ENCODE results near the gene VSTM2B. TPM values are rescaled to one million over a fixed set of nuclear protein-coding genes. Genes with fewer than 3 reads are reported as not detected.
"Not testable (repeated sequence)": the region's sequence is repeated elsewhere in the genome, so short reads cannot be mapped to it uniquely, and the experiment has no call there.

Gene VSTM2B
- total RNA-seq = not detected
- long read RNA-seq = 0 reads

DNA sequence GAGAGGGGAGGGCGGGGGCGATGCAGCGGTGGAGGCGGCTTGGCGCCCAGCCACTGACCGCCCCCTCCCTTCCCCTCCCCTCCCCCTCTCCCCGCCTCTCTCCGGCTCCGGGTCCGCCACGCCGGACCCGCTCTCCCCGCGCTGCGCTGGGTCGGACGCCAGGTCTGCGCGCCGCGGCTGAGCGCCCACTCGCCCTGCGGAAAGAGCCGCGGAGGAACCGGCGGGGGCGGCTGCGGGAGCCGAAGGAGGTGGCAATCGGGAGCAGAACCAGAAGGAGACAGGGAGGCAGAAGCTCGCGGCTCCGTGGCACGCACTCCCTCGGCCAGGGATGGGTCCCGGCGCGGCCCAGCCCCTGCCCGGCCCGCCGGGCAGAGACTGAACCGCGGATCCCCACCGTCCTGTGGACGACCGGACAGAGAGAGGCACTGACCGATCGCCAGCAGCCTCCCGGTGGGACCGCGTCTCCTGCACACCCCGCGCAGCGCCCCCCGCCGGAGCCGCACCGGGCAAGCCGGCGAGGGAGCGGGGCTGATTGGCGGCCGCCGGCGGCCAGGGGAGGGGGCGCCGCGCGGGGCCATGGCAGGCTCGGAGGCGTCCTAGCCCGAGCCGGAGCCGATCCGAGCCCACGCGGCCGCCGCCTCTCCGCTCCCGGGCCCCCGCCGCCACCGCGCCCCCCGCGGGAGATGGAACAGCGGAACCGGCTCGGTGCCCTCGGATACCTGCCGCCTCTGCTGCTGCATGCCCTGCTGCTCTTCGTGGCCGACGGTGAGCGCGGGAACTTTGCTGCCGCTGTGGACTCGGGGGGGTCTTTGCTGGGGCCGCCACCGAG is at the start of gene VSTM2B:
TSS of gene VSTM2B (plus strand) at position 94 of the 829 bp plus-strand sequence. CDS start at position 684, 590 bp downstream.
- intact Hi-C loops (cut with DNase I) = no loop called here
- ATAC-seq (ENCODE audit: poor library complexity) = no peak
- no peak for DNase-seq

DNA sequence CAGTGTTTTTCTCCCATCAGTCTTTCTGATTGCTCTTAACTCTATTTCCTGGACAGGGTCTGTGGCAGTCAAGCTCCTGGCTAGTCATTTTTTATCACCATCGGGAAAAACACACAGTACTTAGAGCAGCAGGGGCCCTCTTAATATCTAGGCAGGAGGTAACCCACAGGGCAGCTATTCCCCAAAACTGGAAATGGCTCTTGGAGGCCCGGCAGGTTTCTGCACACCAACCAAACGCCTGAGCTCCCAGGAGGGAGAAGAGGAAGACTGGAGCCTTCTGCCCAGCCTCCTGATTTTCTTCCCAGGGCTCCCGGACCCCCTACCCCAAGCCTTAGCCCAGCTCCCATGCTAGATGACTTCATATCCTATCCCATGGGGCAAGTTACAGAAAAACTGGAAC is 49.3 kb upstream of the VSTM2B start:
- no peak for ATAC-seq (ENCODE audit: poor library complexity)
- intact Hi-C loops (cut with DNase I) = no loop called here
- DNase-seq = no peak

DNA sequence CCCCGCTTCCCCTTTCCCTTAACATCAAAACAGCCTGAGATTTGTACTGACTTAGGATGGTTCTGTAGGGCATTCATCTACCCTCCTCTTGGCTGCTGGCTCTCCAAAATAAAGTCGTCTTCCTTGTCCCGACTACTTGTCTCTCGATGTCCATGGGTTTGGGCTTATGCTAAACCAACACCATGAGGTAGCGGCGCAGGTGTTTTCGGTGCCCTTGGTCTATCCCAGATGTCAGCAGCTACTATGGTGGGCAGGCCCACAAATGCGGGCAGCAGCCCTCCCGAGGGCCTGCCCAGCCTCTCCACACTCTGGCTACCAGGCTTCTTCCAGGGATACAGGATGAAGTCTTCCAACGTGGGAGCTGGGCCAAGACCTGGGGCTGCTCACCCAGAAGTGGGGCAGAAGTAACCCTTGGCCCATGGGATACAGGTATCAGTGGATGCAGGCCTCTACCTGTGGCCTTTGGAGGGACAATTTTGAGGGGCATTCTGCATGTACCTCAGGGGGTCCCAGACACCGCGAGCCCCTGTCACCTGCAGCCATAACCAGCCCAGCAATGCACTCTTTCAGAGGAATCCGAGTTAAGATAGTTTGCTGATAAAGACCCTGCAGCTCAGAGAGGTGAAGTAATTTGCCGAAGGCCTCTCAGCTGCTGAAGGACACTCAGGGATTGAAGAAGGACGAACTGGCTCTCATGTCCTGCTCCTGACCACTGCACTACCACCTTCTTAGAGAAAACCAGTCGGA is 47.8 kb upstream of the VSTM2B start:
- ATAC-seq (ENCODE audit: poor library complexity) (no peak), DNase-seq (no peak)
- intact Hi-C loops (cut with DNase I) = no loop called here

GRCh38 chr19:29478578-29479565 is 46.9 kb upstream of the VSTM2B start:
- DNase-seq = no peak
- intact Hi-C loops (cut with DNase I) = no loop called here
- ATAC-seq (ENCODE audit: poor library complexity) = no peak

DNA sequence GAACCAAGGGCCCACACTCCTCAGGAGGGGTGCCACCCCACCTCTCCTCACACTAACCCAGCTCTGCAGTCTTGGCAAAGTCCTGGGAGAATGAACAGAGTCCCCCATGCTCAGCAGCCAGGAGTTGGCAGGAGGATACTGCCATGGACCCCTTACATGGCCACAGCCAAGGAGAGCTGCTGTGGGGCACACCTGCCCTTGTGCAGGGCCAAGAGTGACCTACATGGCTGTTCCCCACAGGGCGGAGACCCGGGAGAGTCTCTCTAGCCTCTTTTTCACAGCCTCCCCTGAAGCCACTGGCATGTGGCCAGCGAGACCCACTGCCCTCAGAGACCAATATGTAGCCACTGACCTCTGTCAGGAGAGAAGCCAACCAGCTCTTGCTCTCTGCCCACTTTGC is 45.9 kb upstream of the VSTM2B start:
- ATAC-seq (ENCODE audit: poor library complexity) = no peak
- intact Hi-C loops (cut with DNase I) = no loop called here
- DNase-seq = no peak

DNA sequence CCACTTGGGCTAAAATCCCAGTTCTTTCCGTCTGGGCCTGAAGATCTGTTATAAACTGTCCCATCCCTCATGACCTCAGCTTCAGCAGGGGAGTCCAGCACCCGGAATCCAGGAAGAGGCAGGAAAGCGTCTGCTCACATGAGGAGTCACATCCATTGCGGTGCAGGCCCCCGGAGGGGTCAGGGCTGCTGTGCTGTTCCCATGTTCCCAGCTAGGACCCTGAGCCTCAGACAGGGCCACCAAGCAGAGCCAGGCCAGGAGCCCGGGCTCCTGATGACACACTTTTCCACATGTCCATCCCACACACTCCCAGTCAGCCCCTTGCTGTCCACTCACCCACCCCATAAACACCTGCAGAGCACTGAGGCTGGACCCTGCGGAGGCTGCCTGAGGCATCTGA is 45.3 kb upstream of the VSTM2B start:
- no peak for ATAC-seq (ENCODE audit: poor library complexity)
- DNase-seq = no peak
- intact Hi-C loops (cut with DNase I) = no loop called here

DNA sequence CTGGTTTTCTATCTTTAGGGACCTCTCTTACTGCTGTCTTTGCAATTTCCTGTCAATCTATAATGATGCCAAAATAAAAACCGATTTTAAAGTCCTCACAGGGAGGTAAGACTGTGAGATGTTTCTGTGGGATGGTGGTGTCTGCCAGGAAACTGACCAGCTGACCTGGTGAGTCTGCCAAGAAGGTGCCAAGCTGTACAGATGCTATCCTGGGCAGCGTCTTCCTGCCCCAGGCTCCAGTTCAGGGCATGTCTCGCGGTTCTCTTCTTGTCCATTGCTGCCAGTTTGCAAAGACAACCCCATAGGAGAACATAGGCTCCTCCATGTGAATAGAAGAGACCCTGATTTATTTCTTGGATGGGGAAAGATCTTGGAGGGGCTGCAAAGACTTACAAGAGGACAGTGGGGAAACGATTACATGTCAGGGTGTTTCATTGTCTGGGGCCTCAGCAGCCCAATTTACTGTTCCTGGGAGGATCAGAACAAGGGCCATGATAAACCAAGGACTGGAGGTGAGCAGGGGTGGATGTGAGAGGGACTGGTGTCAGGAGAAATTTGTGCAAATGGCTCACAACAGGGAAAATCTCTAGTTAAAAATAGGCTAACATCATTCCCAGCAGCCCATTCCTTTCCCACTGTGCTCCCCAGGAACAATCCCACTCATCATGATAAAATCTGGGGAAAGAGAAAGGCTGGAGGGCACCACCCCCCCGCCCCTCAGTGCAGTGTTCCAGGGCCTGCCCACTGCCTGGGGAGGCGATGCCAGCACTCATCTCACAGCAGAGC is 42.7 kb upstream of the VSTM2B start:
- intact Hi-C loops (cut with DNase I) = no loop called here
- ATAC-seq (ENCODE audit: poor library complexity) (no peak), DNase-seq (no peak)

GRCh38 chr19:29483641-29483920 is 42.2 kb upstream of the VSTM2B start:
- no peak for DNase-seq
- intact Hi-C loops (cut with DNase I) = no loop called here
- no peak for ATAC-seq (ENCODE audit: poor library complexity)

- intact Hi-C loops (cut with DNase I) = no loop called here
- DNase-seq (no peak), ATAC-seq (ENCODE audit: poor library complexity) (no peak)
Measured at GRCh38 chr19:29483944-29484581, 41.7 kb upstream of the VSTM2B start.

- intact Hi-C loops (cut with DNase I) = no loop called here
- DNase-seq (no peak), ATAC-seq (ENCODE audit: poor library complexity) (no peak)
Measured at GRCh38 chr19:29484876-29485275, 40.9 kb upstream of the VSTM2B start.

DNA sequence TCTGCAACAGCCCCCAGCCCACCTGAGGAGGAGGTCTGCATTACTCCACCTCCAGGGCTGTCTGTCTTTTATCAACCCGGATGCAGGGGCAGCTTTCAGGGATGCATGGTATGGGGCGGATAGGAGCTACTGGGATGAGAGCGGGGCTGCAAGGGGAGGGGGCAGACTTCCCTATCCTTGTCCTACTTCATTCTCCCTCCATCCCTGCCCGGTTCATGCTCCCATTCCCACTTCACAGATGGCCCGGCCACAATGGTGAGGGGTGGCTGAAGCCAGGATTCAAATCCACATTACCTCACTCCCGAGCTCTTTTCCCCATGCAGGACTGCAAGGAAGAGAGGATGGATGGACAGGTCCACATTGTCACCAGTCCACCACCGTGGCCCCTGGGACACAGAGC is 40.5 kb upstream of the VSTM2B start:
- no peak for ATAC-seq (ENCODE audit: poor library complexity)
- intact Hi-C loops (cut with DNase I) = no loop called here
- no peak for DNase-seq

- ATAC-seq (ENCODE audit: poor library complexity); intact Hi-C loops (cut with DNase I); DNase-seq: not testable (repeated sequence)
Measured at GRCh38 chr19:29486961-29487360, 38.8 kb upstream of the VSTM2B start.

- intact Hi-C loops (cut with DNase I) = no loop called here
- ATAC-seq (ENCODE audit: poor library complexity) (no peak), DNase-seq (no peak)
Measured at GRCh38 chr19:29487432-29487831, 38.4 kb upstream of the VSTM2B start.

DNA sequence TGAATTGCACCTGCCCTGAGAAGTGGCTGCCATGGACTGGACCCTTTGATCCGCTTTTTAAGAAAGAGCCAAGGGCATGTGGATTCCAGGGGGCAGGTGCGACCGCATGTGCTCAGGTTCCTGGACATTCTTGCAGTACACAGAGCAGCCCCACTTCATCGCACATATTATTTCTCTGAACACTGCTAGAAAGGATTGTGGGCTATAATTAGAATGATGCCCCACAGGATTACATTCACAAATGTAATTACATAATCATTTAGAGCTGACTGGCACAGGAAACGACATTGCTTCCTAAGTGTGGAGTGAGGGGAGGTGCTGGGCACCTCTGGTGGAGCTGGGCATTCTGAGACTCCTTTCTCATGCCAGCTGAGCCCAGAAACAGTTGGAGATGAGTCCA is 37.5 kb upstream of the VSTM2B start:
- intact Hi-C loops (cut with DNase I) = no loop called here
- DNase-seq (no peak), ATAC-seq (ENCODE audit: poor library complexity) (no peak)

DNA sequence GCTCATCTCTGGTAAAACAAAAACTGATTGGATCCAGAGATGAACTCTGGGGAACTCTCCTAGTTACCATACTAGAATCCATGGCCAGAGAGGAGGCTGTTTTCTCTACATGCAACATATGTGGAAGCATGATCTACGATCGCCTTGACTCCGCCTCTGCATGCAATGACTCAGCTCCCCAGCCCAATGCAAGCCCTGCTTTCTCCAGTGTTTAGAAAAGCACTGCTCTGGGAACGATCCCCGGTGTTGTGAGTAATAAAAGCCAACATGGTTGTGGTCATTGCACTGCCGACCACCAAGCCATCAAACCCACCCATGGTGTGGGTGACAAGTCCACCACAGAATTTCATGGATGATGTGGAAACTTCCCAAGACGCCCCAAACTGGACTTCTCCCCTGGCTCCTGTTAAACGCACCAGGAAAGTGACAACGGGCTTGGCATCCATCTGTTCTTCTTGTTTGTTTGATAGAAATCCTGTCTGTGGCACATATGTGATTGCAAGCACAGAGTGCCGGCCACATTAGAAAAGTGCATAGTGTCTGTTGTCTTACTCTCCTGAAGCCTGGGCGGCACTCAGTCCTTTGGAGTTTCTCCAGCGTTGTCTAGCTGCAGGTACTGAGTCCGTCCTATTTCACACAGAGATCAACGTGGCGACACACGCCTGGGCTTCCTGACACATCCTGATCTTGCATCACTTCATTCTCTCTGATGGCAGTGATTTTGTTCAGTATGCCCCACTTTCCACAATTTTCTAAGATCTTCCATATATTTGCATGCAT is 36.4 kb upstream of the VSTM2B start:
- intact Hi-C loops (cut with DNase I) = no loop called here
- no peak for DNase-seq
- no peak for ATAC-seq (ENCODE audit: poor library complexity)

- DNase-seq = no peak
- no peak for ATAC-seq (ENCODE audit: poor library complexity)
- intact Hi-C loops (cut with DNase I) = no loop called here
Measured at GRCh38 chr19:29491491-29491890, 34.3 kb upstream of the VSTM2B start.

DNA sequence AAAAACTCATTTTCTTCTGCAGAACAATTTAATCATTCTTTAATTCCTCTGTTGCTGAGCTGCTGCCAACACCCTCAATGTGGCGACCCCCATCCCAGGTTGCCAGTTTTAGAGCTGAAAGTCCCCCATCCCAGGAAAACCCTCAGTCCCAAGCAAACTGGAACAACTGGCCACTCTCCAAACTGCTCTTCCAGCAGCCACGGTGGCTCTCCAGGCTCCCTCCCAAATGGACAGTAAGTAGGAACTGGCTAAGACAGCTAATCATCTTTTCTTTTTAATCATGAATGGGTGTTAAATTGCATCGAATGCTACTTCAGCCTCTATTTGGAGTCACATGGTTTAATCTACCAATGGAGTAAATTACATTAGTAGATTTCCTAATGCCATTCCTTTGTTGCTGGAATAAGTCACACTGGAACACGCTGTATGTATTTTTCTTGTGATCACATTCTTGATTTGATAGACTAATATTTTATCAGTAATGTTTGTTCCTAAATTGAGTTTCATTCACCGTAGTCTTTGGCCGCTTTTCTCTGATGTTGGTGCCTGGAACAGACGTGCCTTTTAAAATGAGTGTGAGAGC is 33.7 kb upstream of the VSTM2B start:
- ATAC-seq (ENCODE audit: poor library complexity) = no peak
- intact Hi-C loops (cut with DNase I) = no loop called here
- no peak for DNase-seq
